ENCODE data around the gene USP17L24. TPM values are rescaled to one million over a fixed set of nuclear protein-coding genes. Genes with fewer than 3 reads are reported as not detected.
"Not testable (repeated sequence)": the region's sequence is repeated elsewhere in the genome, so short reads cannot be mapped to it uniquely, and the experiment has no call there.

The USP17L24 gene
- total RNA-seq = not detected

GRCh38 chr4:9324865-9325264 lies at the start of gene USP17L24:
Gene USP17L24 (plus strand): TSS chr4:9325165. CDS start chr4:9325165, 0 bp downstream.
- intact Hi-C loops (cut with DNase I); DNase-seq; H3K4me3 ChIP-seq; H3K27me3 ChIP-seq; H3K27ac ChIP-seq; H3K36me3 ChIP-seq; H3K4me1 ChIP-seq; H3K9me3 ChIP-seq: not testable (repeated sequence)
- WGBS, 2 donors = no CpG with 5 or more reads among the region's 15 CpGs

- DNase-seq; H3K36me3 ChIP-seq; H3K9me3 ChIP-seq; H3K4me1 ChIP-seq; H3K27me3 ChIP-seq; intact Hi-C loops (cut with DNase I); H3K27ac ChIP-seq; H3K4me3 ChIP-seq: not testable (repeated sequence)
- WGBS, 2 donors = 80 to 83% methylated on average over 4 to 5 of the region's 13 CpGs
Measured at GRCh38 chr4:9324191-9324590, 774 bp upstream of the USP17L24 start.

- H3K27me3 ChIP-seq; H3K9me3 ChIP-seq; H3K36me3 ChIP-seq; intact Hi-C loops (cut with DNase I); H3K4me1 ChIP-seq; H3K4me3 ChIP-seq; H3K27ac ChIP-seq; DNase-seq: not testable (repeated sequence)
- no CpG with 5 or more reads among the region's 15 CpGs for WGBS, 2 donors
Measured at GRCh38 chr4:9329611-9330010, 4.6 kb downstream of the USP17L24 start, which contains the start of gene USP17L25. Gene USP17L25 (plus strand): TSS chr4:9329911. CDS start chr4:9329911, 0 bp downstream.

GRCh38 chr4:9334358-9334757 lies 9.4 kb downstream of the USP17L24 start, which contains the start of gene USP17L26:
Gene USP17L26 (plus strand): TSS chr4:9334658. CDS start chr4:9334658, 0 bp downstream.
- H3K4me1 ChIP-seq; H3K27me3 ChIP-seq; H3K27ac ChIP-seq; H3K9me3 ChIP-seq; H3K36me3 ChIP-seq; DNase-seq; H3K4me3 ChIP-seq; intact Hi-C loops (cut with DNase I): not testable (repeated sequence)
- no CpG with 5 or more reads among the region's 15 CpGs for WGBS, 2 donors

- WGBS, 2 donors = no CpG with 5 or more reads among the region's 15 CpGs
- H3K4me1 ChIP-seq; H3K27ac ChIP-seq; H3K36me3 ChIP-seq; H3K4me3 ChIP-seq; intact Hi-C loops (cut with DNase I); DNase-seq; H3K27me3 ChIP-seq; H3K9me3 ChIP-seq: not testable (repeated sequence)
Measured at GRCh38 chr4:9339103-9339502, 14.1 kb downstream of the USP17L24 start, which contains the start of gene USP17L5. Gene USP17L5 (plus strand): TSS chr4:9339403. CDS start chr4:9339403, 0 bp downstream.

GRCh38 chr4:9343848-9344247 lies 18.9 kb downstream of the USP17L24 start, which contains the start of gene USP17L27:
Gene USP17L27 (plus strand): TSS chr4:9344148. CDS start chr4:9344148, 0 bp downstream.
- H3K27ac ChIP-seq; DNase-seq; H3K9me3 ChIP-seq; H3K27me3 ChIP-seq; H3K4me3 ChIP-seq; intact Hi-C loops (cut with DNase I); H3K4me1 ChIP-seq; H3K36me3 ChIP-seq: not testable (repeated sequence)
- WGBS, 2 donors = no CpG with 5 or more reads among the region's 15 CpGs

- H3K4me3 ChIP-seq; H3K27me3 ChIP-seq; H3K27ac ChIP-seq; H3K9me3 ChIP-seq; DNase-seq; H3K36me3 ChIP-seq; intact Hi-C loops (cut with DNase I); H3K4me1 ChIP-seq: not testable (repeated sequence)
- no CpG with 5 or more reads among the region's 15 CpGs for WGBS, 2 donors
Measured at GRCh38 chr4:9348593-9348992, 23.6 kb downstream of the USP17L24 start, which contains the start of gene USP17L28. Gene USP17L28 (plus strand): TSS chr4:9348893. CDS start chr4:9348893, 0 bp downstream.

GRCh38 chr4:9350866-9351265 lies 25.9 kb downstream of the USP17L24 start:
- H3K36me3 ChIP-seq; H3K27me3 ChIP-seq; H3K4me1 ChIP-seq; H3K4me3 ChIP-seq; intact Hi-C loops (cut with DNase I); H3K27ac ChIP-seq; H3K9me3 ChIP-seq; DNase-seq: not testable (repeated sequence)
- WGBS, 2 donors = no CpG with 5 or more reads among the region's 18 CpGs

GRCh38 chr4:9353338-9353737 lies 28.4 kb downstream of the USP17L24 start, which contains the start of gene USP17L29:
Gene USP17L29 (plus strand): TSS chr4:9353638. CDS start chr4:9353638, 0 bp downstream.
- H3K4me3 ChIP-seq; H3K36me3 ChIP-seq; H3K27ac ChIP-seq; H3K9me3 ChIP-seq; intact Hi-C loops (cut with DNase I); DNase-seq; H3K27me3 ChIP-seq; H3K4me1 ChIP-seq: not testable (repeated sequence)
- WGBS, 2 donors = no CpG with 5 or more reads among the region's 15 CpGs

- H3K9me3 ChIP-seq; H3K27me3 ChIP-seq; H3K4me3 ChIP-seq; intact Hi-C loops (cut with DNase I); H3K4me1 ChIP-seq; DNase-seq; H3K27ac ChIP-seq; H3K36me3 ChIP-seq: not testable (repeated sequence)
- no CpG with 5 or more reads among the region's 15 CpGs for WGBS, 2 donors
Measured at GRCh38 chr4:9362829-9363228, 37.9 kb downstream of the USP17L24 start, which contains the start of gene USP17L30. Gene USP17L30 (plus strand): TSS chr4:9363129. CDS start chr4:9363129, 0 bp downstream.

Other genes starting within 250 kb of the USP17L24 start
- gene FAM90A26, start 154.8 kb upstream of the USP17L24 start, total RNA-seq = not detected
- gene USP17L10, start 114.5 kb upstream of the USP17L24 start, total RNA-seq = not detected
- not detected for gene USP17L11, start 109.8 kb upstream of the USP17L24 start, total RNA-seq
- gene USP17L12, start 105.0 kb upstream of the USP17L24 start, total RNA-seq = not detected
- gene USP17L13, start 100.3 kb upstream of the USP17L24 start, total RNA-seq = not detected
- gene USP17L15, start 90.8 kb upstream of the USP17L24 start, total RNA-seq = not detected
- gene USP17L17, start 81.3 kb upstream of the USP17L24 start, total RNA-seq = not detected
- gene USP17L18, start 76.5 kb upstream of the USP17L24 start, total RNA-seq = not detected
- not detected for gene USP17L19, start 71.8 kb upstream of the USP17L24 start, total RNA-seq
- not detected for gene USP17L20, start 67.0 kb upstream of the USP17L24 start, total RNA-seq
- gene USP17L21, start 62.3 kb upstream of the USP17L24 start, total RNA-seq = not detected
- not detected for gene USP17L22, start 57.5 kb upstream of the USP17L24 start, total RNA-seq
- gene USP17L25, start 4.7 kb downstream of the USP17L24 start, total RNA-seq = not detected
- not detected for gene USP17L26, start 9.5 kb downstream of the USP17L24 start, total RNA-seq
- gene USP17L5, start 14.2 kb downstream of the USP17L24 start, total RNA-seq = not detected
- not detected for gene USP17L27, start 19.0 kb downstream of the USP17L24 start, total RNA-seq
- not detected for gene USP17L28, start 23.7 kb downstream of the USP17L24 start, total RNA-seq
- gene USP17L29, start 28.5 kb downstream of the USP17L24 start, total RNA-seq = not detected
- not detected for gene USP17L30, start 38.0 kb downstream of the USP17L24 start, total RNA-seq
- gene DEFB131A, start 119.2 kb downstream of the USP17L24 start, total RNA-seq = not detected

All from esophagus squamous epithelium (tissue), 5 donors.